ENCODE results near the gene KIAA1586.

GRCh38 chr6:57078531-57079207 is 32.2 kb downstream of the KIAA1586 start:
- TF ChIP-seq CTCF (conservative IDR thresholded peaks at IDR 0.05; ENCODE audit: low read length), result no peak
- no peak for TF ChIP-seq EZH2phosphoT487 (IDR thresholded peaks at IDR 0.05; ENCODE audit: borderline replicate concordance)
